CD14-positive monocyte (primary cell): Measurements from ENCODE around the gene WDR72. TPM values are rescaled to one million over a fixed set of nuclear protein-coding genes. Genes with fewer than 3 reads are reported as not detected.

Experiments
- DNase-seq, 3 donors: peaks; one replicate each; pipeline ENCODE4 v3.0.0-alpha.2; 2011 to 2022
- H2AFZ ChIP-seq: 2 replicates; pipeline ENCODE4 v1.6.0; 2012; ENCODE audit warnings: mild to moderate bottlenecking, low read depth, low read length, inconsistent platforms; ENCODE audit not compliant: insufficient read depth, poor library complexity, severe bottlenecking
- H3K27ac ChIP-seq, 2 donors: 1 replicate in 1 of 2; 2 replicates in 1 of 2; pipeline ENCODE4 v1.5.1; 2012 to 2013; ENCODE audit warnings: low read length in 2 of 2, control low read depth in 1 of 2, inconsistent platforms in 1 of 2, low read depth in 1 of 2, mild to moderate bottlenecking in 1 of 2
- H3K27me3 ChIP-seq, 2 donors: one replicate each; pipeline versions ENCODE4 v1.6.0 to v1.6.1; 2011 to 2013; ENCODE audit warnings: low read length in 2 of 2; ENCODE audit not compliant: control insufficient read depth in 2 of 2, insufficient read depth in 2 of 2
- H3K36me3 ChIP-seq, 2 donors: replicated peaks in 1 of 2; 1 replicate in 1 of 2; 2 replicates in 1 of 2; pipeline versions ENCODE4 v1.5.1 to v1.6.1; 2012 to 2013; ENCODE audit warnings: low read length in 2 of 2, control low read depth in 1 of 2, inconsistent platforms in 1 of 2, mild to moderate bottlenecking in 1 of 2; ENCODE audit not compliant: insufficient read depth in 2 of 2, control insufficient read depth in 1 of 2
- H3K4me1 ChIP-seq, 2 donors: 1 replicate in 1 of 2; 2 replicates in 1 of 2; pipeline versions ENCODE4 v1.5.1 to v1.6.1; 2012 to 2013; ENCODE audit warnings: low read length in 2 of 2, control low read depth in 1 of 2, inconsistent platforms in 1 of 2, mild to moderate bottlenecking in 1 of 2, moderate library complexity in 1 of 2; ENCODE audit not compliant: insufficient read depth in 2 of 2, control insufficient read depth in 1 of 2
- H3K4me2 ChIP-seq: replicated peaks from 2 replicates; pipeline ENCODE3; 2012; ENCODE audit warnings: low read length, moderate library complexity, mild to moderate bottlenecking; ENCODE audit not compliant: poor library complexity, severe bottlenecking; ENCODE audit errors: extremely low read depth
- H3K4me3 ChIP-seq, 3 experiments: fragments of 200-600 bp in 1 of 3; sonication (generic) in 1 of 3; replicated peaks in 1 of 3; 1 replicate in 2 of 3; 2 replicates in 1 of 3; pipeline ENCODE4 v1.5.1; 2011 to 2013; ENCODE audit warnings: low read length in 3 of 3, mild to moderate bottlenecking in 3 of 3, control low read depth in 2 of 3, low read depth in 2 of 3, inconsistent platforms in 1 of 3, moderate library complexity in 1 of 3
- H3K79me2 ChIP-seq: 2 replicates; pipeline ENCODE4 v1.6.0; 2012; ENCODE audit warnings: mild to moderate bottlenecking, control low read depth, inconsistent platforms, low read length, moderate library complexity; ENCODE audit not compliant: insufficient read depth
- H3K9ac ChIP-seq: 2 replicates; pipeline ENCODE4 v1.6.0; 2017; ENCODE audit warnings: low read length, mild to moderate bottlenecking; ENCODE audit not compliant: insufficient read depth, poor library complexity, severe bottlenecking
- H3K9me3 ChIP-seq, 2 donors: replicated peaks in 1 of 2; 1 replicate in 1 of 2; 2 replicates in 1 of 2; pipeline versions ENCODE4 v1.5.1 to v1.6.1; 2012 to 2013; ENCODE audit warnings: low read length in 2 of 2, control low read depth in 1 of 2; ENCODE audit not compliant: control insufficient read depth in 1 of 2, insufficient read depth in 1 of 2
- H4K20me1 ChIP-seq: 2 replicates; pipeline ENCODE4 v1.6.0; 2012; ENCODE audit warnings: mild to moderate bottlenecking, low read length, control low read depth, moderate library complexity; ENCODE audit not compliant: insufficient read depth
- H3K27ac Mint-ChIP-seq, 7 donors: one replicate each; pipeline ENCODE4 v1.8.0; 2020; ENCODE audit warnings: mild to moderate bottlenecking in 7 of 7, mixed read lengths in 7 of 7, moderate library complexity in 6 of 7, inconsistent platforms in 2 of 7
- H3K27me3 Mint-ChIP-seq, 3 donors: one replicate each; pipeline ENCODE4 v1.8.0; 2021 to 2022; ENCODE audit warnings: low read depth in 3 of 3, mild to moderate bottlenecking in 3 of 3, mixed read lengths in 3 of 3, moderate library complexity in 3 of 3, inconsistent platforms in 1 of 3
- H3K36me3 Mint-ChIP-seq, 2 donors: one replicate each; pipeline ENCODE4 v1.8.0; 2020; ENCODE audit warnings: mixed read lengths in 2 of 2, inconsistent platforms in 1 of 2, mild to moderate bottlenecking in 1 of 2
- H3K4me1 Mint-ChIP-seq: one replicate; pipeline ENCODE4 v1.8.0; 2020; ENCODE audit warnings: mild to moderate bottlenecking, mixed read lengths
- H3K4me3 Mint-ChIP-seq, 2 donors: one replicate each; pipeline ENCODE4 v1.8.0; 2020; ENCODE audit warnings: mild to moderate bottlenecking in 2 of 2, mixed read lengths in 2 of 2, moderate library complexity in 1 of 2
- H3K9me3 Mint-ChIP-seq, 7 donors: one replicate each; pipeline ENCODE4 v1.8.0; 2020 to 2022; ENCODE audit warnings: mixed read lengths in 7 of 7, mild to moderate bottlenecking in 6 of 7, moderate library complexity in 6 of 7, inconsistent platforms in 2 of 7
- CTCF ChIP-seq: fragments of 200-600 bp; IDR thresholded peaks from one replicate; pipeline ENCODE4 v1.8.0; 2022; ENCODE audit warnings: antibody characterized with exemption, mild to moderate bottlenecking
- WGBS: methylation state at CpG from one replicate; pipeline ENCODE4 v1.1.5; 2013; ENCODE audit warnings: missing lambda C conversion rate; ENCODE audit not compliant: insufficient coverage; 5-methylcytosine and 5-hydroxymethylcytosine counted together
- intact Hi-C, 2 donors: fragments of 100-400 bp; cut with micrococcal nuclease; formaldehyde crosslinking; loops; one replicate each; pipeline versions ENCODE4 v1.15.0 to v1.15.1; 2023
- polyA plus RNA-seq, 3 donors: library from polyadenylated mRNA; depleted of rRNA in 1 of 3; unstranded in 2 of 3; stranded (reverse) in 1 of 3; fragments of 300-500 nt in 2 of 3; fragments of >200 nt in 1 of 3; fragmentation: Illumina TruSeq in 2 of 3; gene quantifications; 1 replicate in 2 of 3; 2 replicates in 1 of 3; pipeline ENCODE4 v1.2.3, GENCODE V29; 2012 to 2021

The WDR72 gene
- polyA plus RNA-seq, 3 donors, result not detected

- intact Hi-C loops, result no loop called here
Observed at GRCh38 chr15:53477981-53478766, 281.3 kb downstream of the WDR72 start.

GRCh38 chr15:53473886-53474285, 285.6 kb downstream of the WDR72 start:
- Histone ChIP-seq H3K4me1 (no peaks in the 10 kb centered on the region), H4K20me1 (no peaks in the 10 kb centered on the region), H3K27ac (no peak overlapping the region), H3K27me3 (no peaks in the 10 kb centered on the region), H3K4me2 (no peak overlapping the region), H2AFZ (no peak overlapping the region), H3K9ac (no peak overlapping the region), H3K36me3 (no peaks in the 10 kb centered on the region), H3K4me3 (no peak overlapping the region), H3K79me2 (no peaks in the 10 kb centered on the region), H3K9me3 (no peaks in the 10 kb centered on the region)
- DNase-seq, result no peak
- Mint-ChIP-seq H3K27ac (no peak overlapping the region), H3K36me3 (no peaks in the 10 kb centered on the region), H3K27me3 (no peaks in the 10 kb centered on the region), H3K4me1 (no peaks in the 10 kb centered on the region), H3K9me3 (peaks cover 0 to 7% (median 3%) of the 10 kb centered on the region in 7 donors), H3K4me3 (no peak overlapping the region)
- intact Hi-C loops, result no loop called here
- WGBS, result no CpG with 5 or more reads among the region's 1 CpG
- TF ChIP-seq CTCF, result no peak

More at GRCh38 chr15:53477981-53478766, 281.3 kb downstream of the WDR72 start:
- TF ChIP-seq CTCF, result no peak
- Histone ChIP-seq H2AFZ (no peak overlapping the region), H3K79me2 (no peaks in the 10 kb centered on the region), H3K9me3 (no peaks in the 10 kb centered on the region), H3K4me2 (no peak overlapping the region), H3K27me3 (no peaks in the 10 kb centered on the region), H3K36me3 (no peaks in the 10 kb centered on the region), H3K27ac (no peak overlapping the region), H3K4me1 (no peaks in the 10 kb centered on the region), H3K9ac (no peak overlapping the region), H4K20me1 (no peaks in the 10 kb centered on the region), H3K4me3 (no peak overlapping the region)
- no peak for DNase-seq
- H3K9me3 Mint-ChIP-seq, result peaks cover 0 to 10% (median 2%) of the 10 kb centered on the region in 7 donors
- H3K36me3 Mint-ChIP-seq, result no peaks in the 10 kb centered on the region
- H3K4me3 Mint-ChIP-seq, result no peak overlapping the region
- H3K27ac Mint-ChIP-seq, result no peak overlapping the region
- H3K27me3 Mint-ChIP-seq, result peaks cover 0 to 2% (median 0%) of the 10 kb centered on the region in 3 donors
- no peaks in the 10 kb centered on the region for H3K4me1 Mint-ChIP-seq
- WGBS, result 86% methylated on average over 4 of the region's 9 CpGs
